ENCODE results near the gene SYNGAP1.

SYNGAP1 gene

GRCh38 chr6:33383427-33384185 is 36.3 kb upstream of the SYNGAP1 start:
- Histone ChIP-seq H3K9me3 (ENCODE audit: control insufficient read depth in 5 of 5, low read length in 5 of 5) (no peaks in the 10 kb centered on the region), H3K27ac (ENCODE audit: low read depth, low read length) (no peak overlapping the region), H3K4me1 (ENCODE audit: control insufficient read depth in 5 of 5, insufficient read depth in 5 of 5, low read length in 5 of 5) (peaks cover 0 to 4% (median 0%) of the 10 kb centered on the region in 5 donors)

DNA sequence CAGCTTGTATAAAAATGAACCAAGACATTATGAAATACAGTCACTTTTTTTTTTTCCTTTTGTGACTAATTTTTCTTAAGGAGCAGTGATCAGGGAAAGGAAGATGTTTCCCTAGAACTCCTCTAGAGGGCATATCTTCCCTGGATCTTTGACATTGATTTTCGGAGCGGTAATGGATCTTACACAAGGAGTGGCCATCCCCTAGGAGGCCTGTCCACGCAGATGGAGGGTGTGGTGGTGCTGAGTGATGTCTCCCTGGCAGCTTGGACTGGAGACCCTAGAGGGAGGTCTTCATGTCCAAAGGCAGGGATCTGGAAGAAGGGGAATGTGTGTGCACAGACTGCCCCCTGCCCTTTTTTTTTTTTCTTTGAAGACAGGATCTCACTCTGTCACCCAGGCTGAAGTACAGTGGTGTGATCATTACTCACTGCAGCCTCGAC is 35.3 kb upstream of the SYNGAP1 start:
- no peak overlapping the region for H3K27ac ChIP-seq (ENCODE audit: low read depth, low read length)
- H3K4me3 ChIP-seq (ENCODE audit: low read depth in 1 of 5, low read length in 5 of 5), result no peak overlapping the region
- H3K36me3 ChIP-seq (ENCODE audit: control insufficient read depth in 5 of 5, insufficient read depth in 5 of 5, low read length in 5 of 5), result no peaks in the 10 kb centered on the region
- no peaks in the 10 kb centered on the region for H3K9me3 ChIP-seq (ENCODE audit: control insufficient read depth in 5 of 5, low read length in 5 of 5)
- H3K27me3 ChIP-seq (ENCODE audit: control insufficient read depth in 5 of 5, insufficient read depth in 4 of 5, low read length in 5 of 5), result no peaks in the 10 kb centered on the region
- H3K4me1 ChIP-seq (ENCODE audit: control insufficient read depth in 5 of 5, insufficient read depth in 5 of 5, low read length in 5 of 5), result peaks cover 0 to 4% (median 0%) of the 10 kb centered on the region in 5 donors
- no peak overlapping the region for H3K9ac ChIP-seq (ENCODE audit: low read length in 5 of 5)

More at GRCh38 chr6:33383427-33384185, 36.3 kb upstream of the SYNGAP1 start:
- no peaks in the 10 kb centered on the region for H3K27me3 ChIP-seq (ENCODE audit: control insufficient read depth in 5 of 5, insufficient read depth in 4 of 5, low read length in 5 of 5)
- H3K4me3 ChIP-seq (ENCODE audit: low read depth in 1 of 5, low read length in 5 of 5), result no peak overlapping the region
- H3K36me3 ChIP-seq (ENCODE audit: control insufficient read depth in 5 of 5, insufficient read depth in 5 of 5, low read length in 5 of 5), result no peaks in the 10 kb centered on the region
- H3K9ac ChIP-seq (ENCODE audit: low read length in 5 of 5), result no peak overlapping the region

- Histone ChIP-seq H3K36me3 (ENCODE audit: control insufficient read depth in 5 of 5, insufficient read depth in 5 of 5, low read length in 5 of 5) (no peaks in the 10 kb centered on the region), H3K4me3 (ENCODE audit: low read depth in 1 of 5, low read length in 5 of 5) (no peak overlapping the region), H3K27ac (ENCODE audit: low read depth, low read length) (no peak overlapping the region)
These were observed 29.7 kb upstream of the SYNGAP1 start for GRCh38 chr6:33390173-33390572.

DNA sequence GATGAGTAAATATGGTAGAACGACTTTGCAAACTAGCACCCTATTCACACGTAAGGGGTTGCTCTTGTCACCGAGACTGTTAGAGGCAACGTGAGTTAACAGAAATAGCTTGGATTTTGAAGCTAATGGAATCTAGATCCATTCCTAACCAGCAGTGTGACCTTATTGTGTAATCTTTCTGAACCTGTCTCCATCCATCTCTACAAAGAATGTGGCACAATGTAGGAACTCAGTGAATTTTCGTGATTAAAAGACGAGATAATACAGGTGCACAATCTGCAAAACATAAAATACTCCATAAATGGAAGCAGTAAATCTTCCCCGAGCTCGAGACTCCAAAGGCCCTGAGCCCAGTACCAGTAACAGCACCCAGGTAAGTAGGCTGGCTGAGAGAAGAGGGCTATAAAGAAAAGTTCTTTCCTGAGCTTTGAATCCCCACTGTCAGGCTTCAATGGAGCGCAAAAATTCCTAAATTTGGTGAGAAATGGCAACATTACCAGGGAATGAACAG is 29.0 kb upstream of the SYNGAP1 start:
- Histone ChIP-seq H3K4me3 (ENCODE audit: low read depth in 1 of 5, low read length in 5 of 5) (peak overlapping the region in 4 of 5 donors; percentile 10 to 73 (median 50)), H3K9me3 (ENCODE audit: control insufficient read depth in 5 of 5, low read length in 5 of 5) (no peaks in the 10 kb centered on the region), H3K9ac (ENCODE audit: low read length in 5 of 5) (peak overlapping the region in 3 of 5 donors; percentile 32 to 53 (median 39)), H3K4me1 (ENCODE audit: control insufficient read depth in 5 of 5, insufficient read depth in 5 of 5, low read length in 5 of 5) (peaks cover 2 to 15% (median 11%) of the 10 kb centered on the region in 5 donors), H3K36me3 (ENCODE audit: control insufficient read depth in 5 of 5, insufficient read depth in 5 of 5, low read length in 5 of 5) (no peaks in the 10 kb centered on the region), H3K27me3 (ENCODE audit: control insufficient read depth in 5 of 5, insufficient read depth in 4 of 5, low read length in 5 of 5) (no peaks in the 10 kb centered on the region), H3K27ac (ENCODE audit: low read depth, low read length) (peak overlapping the region; percentile 82)

More at GRCh38 chr6:33390173-33390572, 29.7 kb upstream of the SYNGAP1 start:
- no peaks in the 10 kb centered on the region for H3K27me3 ChIP-seq (ENCODE audit: control insufficient read depth in 5 of 5, insufficient read depth in 4 of 5, low read length in 5 of 5)
- H3K4me1 ChIP-seq (ENCODE audit: control insufficient read depth in 5 of 5, insufficient read depth in 5 of 5, low read length in 5 of 5), result peaks cover 2 to 15% (median 11%) of the 10 kb centered on the region in 5 donors
- no peak overlapping the region for H3K9ac ChIP-seq (ENCODE audit: low read length in 5 of 5)
- no peaks in the 10 kb centered on the region for H3K9me3 ChIP-seq (ENCODE audit: control insufficient read depth in 5 of 5, low read length in 5 of 5)

DNA sequence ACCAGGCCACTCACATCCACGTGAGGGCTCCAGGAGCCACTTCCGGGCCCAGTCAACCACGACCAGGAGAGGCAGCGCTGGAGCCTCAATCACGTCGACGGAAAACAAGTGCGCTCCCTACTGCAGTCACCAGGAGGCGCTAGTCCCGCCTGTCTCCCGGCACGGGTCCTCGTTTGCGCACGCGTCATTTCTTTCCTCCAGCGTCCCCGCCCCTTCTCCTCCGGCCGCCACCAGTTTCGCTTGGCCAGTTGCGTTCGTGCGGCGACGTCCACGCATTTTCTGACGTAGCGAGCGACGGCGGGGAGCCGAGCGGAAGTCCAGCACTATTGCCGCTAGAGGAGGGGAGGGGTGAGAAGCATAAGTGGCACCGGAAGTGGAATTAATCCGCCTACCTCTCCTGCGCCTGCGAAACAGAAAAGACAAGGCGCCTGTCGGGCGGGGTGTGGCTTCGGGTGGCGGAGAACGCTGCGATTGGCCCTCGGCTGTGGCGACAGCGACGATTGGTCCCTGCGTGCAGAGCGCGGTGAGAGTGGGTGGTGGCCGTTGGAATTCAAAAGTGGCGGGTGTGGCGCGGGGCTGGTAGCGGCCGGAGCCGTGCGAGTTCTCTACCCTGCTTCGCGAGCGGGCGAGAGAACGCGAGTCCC is 28.5 kb upstream of the SYNGAP1 start, which contains the start of gene KIFC1:
TSS of gene KIFC1 (plus strand) at position 546 of the 644 bp plus-strand sequence. CDS start 163 bp downstream, outside the sequence.
- peaks cover 2 to 15% (median 11%) of the 10 kb centered on the region in 5 donors for H3K4me1 ChIP-seq (ENCODE audit: control insufficient read depth in 5 of 5, insufficient read depth in 5 of 5, low read length in 5 of 5)
- H3K9ac ChIP-seq (ENCODE audit: low read length in 5 of 5), result peak within 1 kb of the TSS; percentile 13 to 71 (median 39)
- no peaks in the 10 kb centered on the region for H3K36me3 ChIP-seq (ENCODE audit: control insufficient read depth in 5 of 5, insufficient read depth in 5 of 5, low read length in 5 of 5)
- H3K4me3 ChIP-seq (ENCODE audit: low read depth in 1 of 5, low read length in 5 of 5), result peak within 1 kb of the TSS; percentile 15 to 73 (median 59)
- no peaks in the 10 kb centered on the region for H3K27me3 ChIP-seq (ENCODE audit: control insufficient read depth in 5 of 5, insufficient read depth in 4 of 5, low read length in 5 of 5)
- peak within 1 kb of the TSS; percentile 82 for H3K27ac ChIP-seq (ENCODE audit: low read depth, low read length)
- no peaks in the 10 kb centered on the region for H3K9me3 ChIP-seq (ENCODE audit: control insufficient read depth in 5 of 5, low read length in 5 of 5)

GRCh38 chr6:33391922-33392594 is 27.8 kb upstream of the SYNGAP1 start:
- Histone ChIP-seq H3K27ac (ENCODE audit: low read depth, low read length) (peak overlapping the region; percentile 57), H3K27me3 (ENCODE audit: control insufficient read depth in 5 of 5, insufficient read depth in 4 of 5, low read length in 5 of 5) (no peaks in the 10 kb centered on the region), H3K9me3 (ENCODE audit: control insufficient read depth in 5 of 5, low read length in 5 of 5) (no peaks in the 10 kb centered on the region), H3K36me3 (ENCODE audit: control insufficient read depth in 5 of 5, insufficient read depth in 5 of 5, low read length in 5 of 5) (no peaks in the 10 kb centered on the region), H3K4me3 (ENCODE audit: low read depth in 1 of 5, low read length in 5 of 5) (peak overlapping the region; percentile 15 to 73 (median 59)), H3K4me1 (ENCODE audit: control insufficient read depth in 5 of 5, insufficient read depth in 5 of 5, low read length in 5 of 5) (peaks cover 2 to 15% (median 11%) of the 10 kb centered on the region in 5 donors), H3K9ac (ENCODE audit: low read length in 5 of 5) (peak overlapping the region in 4 of 5 donors; percentile 13 to 71 (median 34))

- Histone ChIP-seq H3K27me3 (ENCODE audit: control insufficient read depth in 5 of 5, insufficient read depth in 4 of 5, low read length in 5 of 5) (no peaks in the 10 kb centered on the region), H3K9me3 (ENCODE audit: control insufficient read depth in 5 of 5, low read length in 5 of 5) (no peaks in the 10 kb centered on the region), H3K36me3 (ENCODE audit: control insufficient read depth in 5 of 5, insufficient read depth in 5 of 5, low read length in 5 of 5) (no peaks in the 10 kb centered on the region), H3K9ac (ENCODE audit: low read length in 5 of 5) (peak overlapping the region in 1 of 5 donors; percentile 25), H3K4me1 (ENCODE audit: control insufficient read depth in 5 of 5, insufficient read depth in 5 of 5, low read length in 5 of 5) (peaks cover 2 to 15% (median 11%) of the 10 kb centered on the region in 5 donors), H3K27ac (ENCODE audit: low read depth, low read length) (no peak overlapping the region), H3K4me3 (ENCODE audit: low read depth in 1 of 5, low read length in 5 of 5) (no peak overlapping the region)
These were observed 27.3 kb upstream of the SYNGAP1 start for GRCh38 chr6:33392595-33392948.

DNA sequence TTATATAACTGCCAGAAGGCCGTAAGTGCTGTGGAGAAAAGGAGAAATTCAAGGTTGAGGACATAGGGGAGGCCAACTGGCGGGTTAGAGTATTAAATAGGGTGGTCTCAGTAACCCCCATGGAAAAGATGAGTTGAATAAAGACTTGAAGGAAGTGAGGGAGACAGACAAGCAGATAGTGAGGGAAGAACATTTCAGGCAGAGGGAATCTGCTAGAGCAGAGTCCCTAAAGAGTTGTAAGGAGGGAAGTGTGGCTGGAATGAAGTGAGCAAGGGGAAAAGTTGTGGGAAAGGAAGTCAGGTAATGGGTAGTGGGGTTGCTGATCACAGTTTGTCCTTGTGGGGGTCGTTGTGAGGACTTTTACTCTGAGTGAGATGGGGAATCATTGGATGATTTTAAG is 26.9 kb upstream of the SYNGAP1 start:
- no peak overlapping the region for H3K4me3 ChIP-seq (ENCODE audit: low read depth in 1 of 5, low read length in 5 of 5)

GRCh38 chr6:33397541-33397940 is 22.3 kb upstream of the SYNGAP1 start:
- Histone ChIP-seq H3K27ac (ENCODE audit: low read depth, low read length) (no peak overlapping the region), H3K9ac (ENCODE audit: low read length in 5 of 5) (no peak overlapping the region), H3K9me3 (ENCODE audit: control insufficient read depth in 5 of 5, low read length in 5 of 5) (no peaks in the 10 kb centered on the region), H3K27me3 (ENCODE audit: control insufficient read depth in 5 of 5, insufficient read depth in 4 of 5, low read length in 5 of 5) (no peaks in the 10 kb centered on the region), H3K36me3 (ENCODE audit: control insufficient read depth in 5 of 5, insufficient read depth in 5 of 5, low read length in 5 of 5) (no peaks in the 10 kb centered on the region), H3K4me1 (ENCODE audit: control insufficient read depth in 5 of 5, insufficient read depth in 5 of 5, low read length in 5 of 5) (no peaks in the 10 kb centered on the region), H3K4me3 (ENCODE audit: low read depth in 1 of 5, low read length in 5 of 5) (no peak overlapping the region)

More for the DNA sequence above, 26.9 kb upstream of the SYNGAP1 start:
- Histone ChIP-seq H3K27ac (ENCODE audit: low read depth, low read length) (no peak overlapping the region), H3K9ac (ENCODE audit: low read length in 5 of 5) (no peak overlapping the region), H3K27me3 (ENCODE audit: control insufficient read depth in 5 of 5, insufficient read depth in 4 of 5, low read length in 5 of 5) (no peaks in the 10 kb centered on the region), H3K9me3 (ENCODE audit: control insufficient read depth in 5 of 5, low read length in 5 of 5) (no peaks in the 10 kb centered on the region), H3K36me3 (ENCODE audit: control insufficient read depth in 5 of 5, insufficient read depth in 5 of 5, low read length in 5 of 5) (no peaks in the 10 kb centered on the region), H3K4me1 (ENCODE audit: control insufficient read depth in 5 of 5, insufficient read depth in 5 of 5, low read length in 5 of 5) (peaks cover 2 to 15% (median 11%) of the 10 kb centered on the region in 5 donors)

Measured in subcutaneous abdominal adipose tissue (tissue), 5 donors.